Trophoblast cell (in vitro differentiated cells and primary cell): ENCODE data around the gene TMEM225.

ENCODE experiments used
- DNase-seq, 2 donors: peaks; one replicate each; pipeline ENCODE4 v3.0.0-alpha.2; 2016
- H2AFZ ChIP-seq: 2 replicates; pipeline ENCODE4 v1.6.1; 2013; ENCODE audit warnings: low read length, moderate library complexity, mild to moderate bottlenecking; ENCODE audit not compliant: insufficient read depth, poor library complexity
- H2AK5ac ChIP-seq: 2 replicates; pipeline ENCODE4 v1.6.1; 2013; ENCODE audit warnings: mild to moderate bottlenecking, low read length
- H2BK120ac ChIP-seq: 2 replicates; pipeline ENCODE4 v1.6.1; 2013; ENCODE audit warnings: low read length, mild to moderate bottlenecking, moderate library complexity; ENCODE audit not compliant: insufficient read depth, poor library complexity
- H2BK12ac ChIP-seq: 2 replicates; pipeline ENCODE4 v1.6.1; 2013; ENCODE audit warnings: mild to moderate bottlenecking, low read length, moderate library complexity
- H2BK5ac ChIP-seq: 2 replicates; pipeline ENCODE4 v1.6.1; 2013; ENCODE audit warnings: low read length, low read depth, moderate library complexity, mild to moderate bottlenecking; ENCODE audit not compliant: poor library complexity
- H3K14ac ChIP-seq: 2 replicates; pipeline ENCODE4 v1.6.1; 2013; ENCODE audit warnings: mild to moderate bottlenecking, low read length
- H3K18ac ChIP-seq: 2 replicates; pipeline ENCODE4 v1.6.1; 2013; ENCODE audit warnings: mild to moderate bottlenecking, low read length
- H3K23ac ChIP-seq: 2 replicates; pipeline ENCODE4 v1.6.1; 2013; ENCODE audit warnings: low read length
- H3K27ac ChIP-seq: 2 replicates; pipeline ENCODE4 v1.5.1; 2013; ENCODE audit warnings: low read depth, mild to moderate bottlenecking, inconsistent platforms, low read length, moderate library complexity
- H3K27me3 ChIP-seq: 2 replicates; pipeline ENCODE4 v1.6.1; 2013; ENCODE audit warnings: inconsistent platforms, mild to moderate bottlenecking, low read length, moderate library complexity; ENCODE audit not compliant: insufficient read depth
- H3K36me3 ChIP-seq, 2 experiments: 1 replicate in 1 of 2; 2 replicates in 1 of 2; pipeline ENCODE4 v1.6.1; 2013; ENCODE audit warnings: low read length in 2 of 2, mild to moderate bottlenecking in 2 of 2, moderate library complexity in 1 of 2; ENCODE audit not compliant: insufficient read depth in 2 of 2, control insufficient read depth in 1 of 2
- H3K4ac ChIP-seq: 2 replicates; pipeline ENCODE4 v1.6.1; 2013; ENCODE audit warnings: low read depth, mild to moderate bottlenecking, low read length, moderate library complexity
- H3K4me1 ChIP-seq, 2 experiments: 1 replicate in 1 of 2; 2 replicates in 1 of 2; pipeline ENCODE4 v1.6.1; 2013; ENCODE audit warnings: low read length in 2 of 2, mild to moderate bottlenecking in 2 of 2, moderate library complexity in 1 of 2; ENCODE audit not compliant: insufficient read depth in 2 of 2, control insufficient read depth in 1 of 2
- H3K4me2 ChIP-seq: 2 replicates; pipeline ENCODE4 v1.6.1; 2013; ENCODE audit warnings: inconsistent platforms, mild to moderate bottlenecking, low read length, moderate library complexity
- H3K4me3 ChIP-seq: 2 replicates; pipeline ENCODE4 v1.5.1; 2013; ENCODE audit warnings: mild to moderate bottlenecking, low read depth, low read length, inconsistent platforms
- H3K79me1 ChIP-seq: one replicate; pipeline ENCODE4 v1.6.1; 2013; ENCODE audit warnings: low read length
- H3K79me2 ChIP-seq: 2 replicates; pipeline ENCODE4 v1.6.1; 2013; ENCODE audit warnings: low read length, mild to moderate bottlenecking; ENCODE audit not compliant: control insufficient read depth, insufficient read depth, poor library complexity
- H3K9ac ChIP-seq: 2 replicates; pipeline ENCODE4 v1.6.1; 2013; ENCODE audit warnings: mild to moderate bottlenecking, low read length
- H3K9me3 ChIP-seq: 2 replicates; pipeline ENCODE4 v1.6.1; 2013; ENCODE audit warnings: low read depth, mild to moderate bottlenecking, control low read depth, inconsistent platforms, low read length; ENCODE audit not compliant: insufficient read depth
- H4K12ac ChIP-seq: 2 replicates; pipeline ENCODE4 v1.6.1; 2013; ENCODE audit warnings: low read depth, mild to moderate bottlenecking, low read length, moderate library complexity
- H4K8ac ChIP-seq: 2 replicates; pipeline ENCODE4 v1.6.1; 2013; ENCODE audit warnings: low read depth, mild to moderate bottlenecking, low read length, moderate library complexity
- H4K91ac ChIP-seq: one replicate; pipeline ENCODE4 v1.6.1; 2013; ENCODE audit warnings: low read depth, mild to moderate bottlenecking, low read length, moderate library complexity
- WGBS: extraction: QIAGEN DNeasy Blood & Tissue Kit; methylation state at CpG from one replicate; pipeline ENCODE4 v1.1.7; 2013; ENCODE audit warnings: missing lambda C conversion rate; ENCODE audit not compliant: insufficient read length, insufficient coverage; ENCODE audit errors: extremely low coverage; 5-methylcytosine and 5-hydroxymethylcytosine counted together

The TMEM225 gene

DNA sequence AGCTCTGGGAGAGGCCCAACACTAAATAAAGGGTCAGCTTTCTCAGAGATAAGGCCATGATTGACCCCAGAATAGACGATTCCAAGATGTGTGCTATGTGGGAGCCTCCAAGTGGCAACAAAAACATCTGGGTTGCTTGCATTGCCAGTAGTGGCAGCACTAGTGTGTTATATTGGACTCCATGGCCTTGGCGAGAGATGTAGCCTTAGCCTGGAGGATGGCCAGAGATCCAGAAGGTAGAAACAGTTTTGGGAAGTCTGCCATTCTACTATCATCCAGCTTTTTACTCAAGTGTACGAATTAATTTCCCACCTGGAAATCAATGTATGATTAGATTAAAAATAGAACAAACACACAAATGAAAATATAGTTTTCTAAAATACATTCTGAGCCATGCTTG, 19.5 kb upstream of the TMEM225 start:
- Histone ChIP-seq H3K27ac (no peak overlapping the region), H3K36me3 (no peaks in the 10 kb centered on the region), H3K79me2 (no peaks in the 10 kb centered on the region), H3K4me3 (no peak overlapping the region), H3K4me2 (no peak overlapping the region), H3K14ac (no peak overlapping the region), H3K27me3 (no peaks in the 10 kb centered on the region), H2AK5ac (no peak overlapping the region), H3K79me1 (no peaks in the 10 kb centered on the region), H2BK5ac (no peak overlapping the region), H3K4me1 (no peaks in the 10 kb centered on the region), H4K12ac (no peak overlapping the region), H2AFZ (no peak overlapping the region), H2BK120ac (no peak overlapping the region), H3K9me3 (no peaks in the 10 kb centered on the region), H3K23ac (no peak overlapping the region), H4K8ac (no peak overlapping the region), H3K9ac (no peak overlapping the region), H3K4ac (no peak overlapping the region), H4K91ac (no peak overlapping the region), H2BK12ac (no peak overlapping the region), H3K18ac (no peak overlapping the region)
- WGBS = no CpG with 5 or more reads among the region's 3 CpGs
- DNase-seq = no peak

- H3K4ac ChIP-seq = no peak overlapping the region
- no peak overlapping the region for H2BK12ac ChIP-seq
- no peaks in the 10 kb centered on the region for H3K36me3 ChIP-seq
- H3K23ac ChIP-seq = peak overlapping the region; percentile 70
- no peak overlapping the region for H2AK5ac ChIP-seq
- WGBS = no CpG with 5 or more reads among the region's 2 CpGs
- no peak overlapping the region for H4K12ac ChIP-seq
- H3K4me2 ChIP-seq = no peak overlapping the region
- H4K91ac ChIP-seq = no peak overlapping the region
- no peaks in the 10 kb centered on the region for H3K4me1 ChIP-seq
- H3K4me3 ChIP-seq = no peak overlapping the region
- H2AFZ ChIP-seq = no peak overlapping the region
- no peak overlapping the region for H2BK120ac ChIP-seq
- DNase-seq = no peak
- no peak overlapping the region for H3K9ac ChIP-seq
- no peaks in the 10 kb centered on the region for H3K9me3 ChIP-seq
- H3K14ac ChIP-seq = no peak overlapping the region
- no peaks in the 10 kb centered on the region for H3K27me3 ChIP-seq
- H3K79me1 ChIP-seq = no peaks in the 10 kb centered on the region
- H3K79me2 ChIP-seq = no peaks in the 10 kb centered on the region
- no peak overlapping the region for H3K18ac ChIP-seq
- H3K27ac ChIP-seq = no peak overlapping the region
- H4K8ac ChIP-seq = no peak overlapping the region
- H2BK5ac ChIP-seq = no peak overlapping the region
These were observed 18.5 kb upstream of the TMEM225 start for GRCh38 chr11:123903932-123904331.

DNA sequence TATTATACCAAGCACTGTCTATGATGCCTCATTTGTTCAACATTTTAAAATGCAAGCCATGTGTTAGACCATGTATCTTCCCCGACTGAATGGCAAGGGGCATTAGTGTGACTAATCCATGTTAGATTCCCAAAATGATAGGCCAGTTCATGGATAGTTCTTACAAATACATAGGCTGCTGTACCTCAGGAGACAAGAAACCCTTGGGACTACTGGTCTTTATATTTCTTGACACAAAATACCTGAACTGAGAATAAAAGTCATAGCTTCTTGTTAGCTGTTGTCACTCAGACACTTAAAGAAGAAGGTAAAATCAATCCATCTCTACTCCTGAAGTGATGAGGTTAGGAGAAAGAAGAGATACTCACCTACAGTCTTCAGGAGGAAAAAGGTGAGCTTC, 16.4 kb upstream of the TMEM225 start, which contains the start of gene OR8D4:
Gene OR8D4, plus strand, starts transcription at position 301 of the 400 bp plus-strand sequence. CDS start 4,265 bp downstream, outside the sequence.
- H3K14ac ChIP-seq = no peak within 1 kb of the TSS
- H4K91ac ChIP-seq = no peak within 1 kb of the TSS
- no peaks in the 10 kb centered on the region for H3K9me3 ChIP-seq
- WGBS = no CpG with 5 or more reads among the region's 1 CpG
- H3K27me3 ChIP-seq = no peaks in the 10 kb centered on the region
- H3K27ac ChIP-seq = no peak within 1 kb of the TSS
- no peak within 1 kb of the TSS for H4K12ac ChIP-seq
- H3K4me2 ChIP-seq = no peak within 1 kb of the TSS
- no peak within 1 kb of the TSS for H2AFZ ChIP-seq
- no peaks in the 10 kb centered on the region for H3K79me2 ChIP-seq
- H3K18ac ChIP-seq = no peak within 1 kb of the TSS
- H2AK5ac ChIP-seq = no peak within 1 kb of the TSS
- no peak within 1 kb of the TSS for H2BK12ac ChIP-seq
- H3K4me3 ChIP-seq = no peak within 1 kb of the TSS
- H2BK5ac ChIP-seq = no peak within 1 kb of the TSS
- no peaks in the 10 kb centered on the region for H3K4me1 ChIP-seq
- H3K4ac ChIP-seq = no peak within 1 kb of the TSS
- H3K9ac ChIP-seq = no peak within 1 kb of the TSS
- no peak within 1 kb of the TSS for H4K8ac ChIP-seq
- H2BK120ac ChIP-seq = no peak within 1 kb of the TSS
- no peak for DNase-seq
- H3K23ac ChIP-seq = no peak within 1 kb of the TSS
- no peaks in the 10 kb centered on the region for H3K79me1 ChIP-seq
- H3K36me3 ChIP-seq = no peaks in the 10 kb centered on the region

- no CpG with 5 or more reads among the region's 3 CpGs for WGBS
These were observed 14.3 kb upstream of the TMEM225 start for GRCh38 chr11:123899792-123900191.

More at GRCh38 chr11:123899792-123900191, 14.3 kb upstream of the TMEM225 start:
- H3K79me2 ChIP-seq = no peaks in the 10 kb centered on the region
- no peaks in the 10 kb centered on the region for H3K4me1 ChIP-seq
- no peak overlapping the region for H4K12ac ChIP-seq
- no peaks in the 10 kb centered on the region for H3K9me3 ChIP-seq
- no peaks in the 10 kb centered on the region for H3K27me3 ChIP-seq
- DNase-seq = no peak
- H3K27ac ChIP-seq = no peak overlapping the region
- H4K91ac ChIP-seq = no peak overlapping the region
- no peak overlapping the region for H3K4ac ChIP-seq
- H3K18ac ChIP-seq = no peak overlapping the region
- no peak overlapping the region for H2BK120ac ChIP-seq
- no peak overlapping the region for H3K9ac ChIP-seq
- no peak overlapping the region for H2AFZ ChIP-seq
- no peak overlapping the region for H3K14ac ChIP-seq
- no peak overlapping the region for H2BK5ac ChIP-seq
- H4K8ac ChIP-seq = no peak overlapping the region
- no peaks in the 10 kb centered on the region for H3K36me3 ChIP-seq
- H3K23ac ChIP-seq = no peak overlapping the region
- no peak overlapping the region for H2AK5ac ChIP-seq
- H2BK12ac ChIP-seq = no peak overlapping the region
- no peaks in the 10 kb centered on the region for H3K79me1 ChIP-seq
- no peak overlapping the region for H3K4me2 ChIP-seq
- no peak overlapping the region for H3K4me3 ChIP-seq
